CD4-positive, alpha-beta T cell treated with Interleukin-15 for 4 hours (primary cell): ENCODE measurements around the gene METTL21C.
A peak's percentile ranks its signal among the peaks of the same experiment; 100 is the strongest.

Experiments
- DNase-seq: peaks from one replicate; pipeline ENCODE4 v3.0.0-alpha.2; 2020; ENCODE audit warnings: low spot score

The METTL21C gene

DNA sequence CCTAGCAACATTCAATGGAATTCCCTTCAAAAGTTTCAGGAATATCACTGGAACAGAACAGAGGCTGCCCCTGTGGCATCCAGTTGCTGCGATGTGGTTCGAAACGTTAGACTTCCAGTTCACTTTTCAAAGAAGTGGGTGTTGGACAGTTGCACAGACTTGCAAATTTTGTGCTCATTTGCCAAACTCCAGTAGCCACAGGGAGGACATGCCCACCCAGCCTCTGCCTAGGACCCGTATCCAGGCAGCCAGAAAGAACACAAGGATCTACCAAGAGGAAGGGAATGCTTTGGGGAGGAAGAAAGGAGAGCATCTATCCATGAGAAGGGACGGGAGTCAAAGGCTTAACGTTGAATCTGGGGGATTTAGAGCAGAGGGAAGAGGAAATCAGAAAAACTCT, at the start of gene METTL21C:
Gene METTL21C (minus strand): TSS at position 108 of the 400 bp plus-strand sequence. CDS start 546 bp downstream, outside the sequence.
- DNase-seq, result no peak

DNA sequence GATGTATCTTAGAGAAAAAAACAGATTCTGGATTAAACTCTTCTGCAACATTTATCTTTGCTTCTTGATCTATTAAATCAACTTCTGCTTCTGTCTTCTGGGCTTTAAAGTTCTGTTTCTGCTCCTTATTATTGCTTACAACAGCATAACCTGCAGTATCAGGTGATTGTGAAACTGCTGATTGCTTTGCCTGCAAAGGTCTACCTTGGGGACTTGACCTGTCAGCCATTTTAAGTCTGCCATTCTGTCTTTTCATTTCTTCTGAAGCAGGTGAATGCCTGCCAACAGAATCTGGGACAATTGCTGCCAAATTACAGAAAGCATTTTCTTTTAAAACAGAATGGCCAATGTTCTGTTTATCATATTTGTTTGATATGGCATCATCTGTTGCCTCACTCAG, 47.7 kb upstream of the METTL21C start:
- DNase-seq, result no peak

DNA sequence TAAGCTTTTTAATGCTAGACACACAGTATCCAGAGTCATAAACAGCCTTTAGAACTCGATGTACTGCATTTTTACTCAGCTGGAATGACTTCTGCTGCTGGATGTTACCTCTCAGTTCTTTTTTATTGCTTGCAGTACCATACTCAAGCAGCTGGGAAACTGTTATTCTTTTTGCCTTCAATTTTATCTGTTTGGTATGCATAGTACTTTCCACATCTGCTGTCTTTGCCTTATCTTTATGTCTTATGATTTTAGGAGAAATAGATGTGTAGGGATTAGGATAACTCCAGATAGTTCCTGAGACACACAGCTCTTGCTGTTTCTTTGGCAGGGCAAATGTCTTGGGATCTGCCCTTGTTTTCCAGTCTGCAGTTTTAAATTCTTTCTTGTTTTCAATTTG, 47.3 kb upstream of the METTL21C start:
- DNase-seq, result no peak

DNA sequence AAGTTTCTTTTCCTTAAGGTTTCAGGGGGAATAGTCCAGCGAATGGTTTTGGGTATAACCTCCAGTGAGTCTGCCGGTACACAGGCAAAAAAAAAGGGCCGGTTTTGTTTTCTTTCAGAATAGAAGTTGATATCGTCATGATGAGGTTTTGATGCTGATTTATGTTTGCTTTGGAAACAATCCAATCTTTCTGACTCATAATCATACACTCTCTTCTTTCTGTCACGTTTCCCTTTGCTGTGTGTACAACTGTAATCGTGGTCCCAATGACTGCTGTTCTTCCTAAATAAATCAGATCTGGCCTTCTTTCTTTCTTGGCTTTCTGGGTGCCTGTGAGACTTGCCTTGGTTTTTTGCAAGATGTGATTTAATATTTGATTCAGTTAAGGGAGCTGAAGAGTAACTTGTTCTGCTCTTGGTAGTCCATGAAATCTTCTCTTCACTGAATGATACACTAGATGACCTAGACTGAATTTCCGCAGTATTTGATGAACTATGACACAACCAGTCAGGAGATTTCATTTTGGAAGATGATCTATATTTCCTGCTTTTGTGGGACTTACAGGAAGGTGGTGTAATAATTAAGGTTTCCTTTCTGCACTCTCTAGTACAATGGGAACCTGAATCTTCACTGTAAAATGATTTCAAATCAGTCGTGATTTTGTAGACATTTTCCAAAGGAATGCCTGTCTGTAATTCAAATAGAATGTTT, 34.9 kb upstream of the METTL21C start:
- no peak for DNase-seq

- DNase-seq, result no peak
Observed at GRCh38 chr13:102726430-102726829, 31.6 kb upstream of the METTL21C start.

DNA sequence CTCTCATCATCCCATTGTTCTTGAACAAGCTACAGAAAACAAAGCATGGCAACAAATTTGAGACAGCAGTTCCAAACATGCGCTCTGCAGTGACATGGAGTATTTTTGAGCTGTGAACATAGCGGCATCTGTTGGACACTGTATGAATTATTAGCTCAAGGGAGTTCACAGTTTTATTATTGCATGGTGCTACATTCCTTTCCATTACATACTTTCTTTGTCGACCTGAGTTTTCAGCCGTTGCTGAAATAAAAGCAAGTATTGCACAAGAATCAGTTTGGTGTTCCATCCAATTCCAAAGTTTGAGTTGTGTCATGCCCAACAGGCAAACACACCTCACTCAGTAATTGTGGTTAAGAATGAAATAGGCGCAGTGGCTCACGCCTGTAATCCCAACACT, 30.1 kb upstream of the METTL21C start:
- DNase-seq, result peak; percentile 0

DNA sequence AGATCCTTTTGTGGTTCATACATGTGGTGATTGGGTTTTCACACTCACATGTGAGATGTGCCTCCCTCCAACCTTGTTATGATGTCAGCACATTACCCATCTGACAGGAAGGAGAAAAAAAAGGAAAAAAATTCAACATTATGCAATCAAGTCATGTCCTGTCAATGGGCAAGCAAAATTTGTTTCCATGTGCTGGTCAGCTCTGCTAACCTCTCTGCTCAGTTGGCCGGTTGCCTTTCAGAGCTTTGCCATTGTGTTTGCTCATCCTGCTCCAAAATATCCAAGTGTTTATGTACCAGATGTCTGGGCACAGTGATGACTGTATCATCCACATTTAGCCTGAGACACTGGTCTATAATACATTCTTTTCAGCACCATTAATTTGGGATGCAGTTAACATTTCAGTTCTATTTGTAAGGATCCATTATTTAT, 27.0 kb upstream of the METTL21C start:
- peak; percentile 2 for DNase-seq

- DNase-seq, result no peak
Observed at GRCh38 chr13:102718746-102719145, 23.9 kb upstream of the METTL21C start.

GRCh38 chr13:102715447-102715846, 20.6 kb upstream of the METTL21C start:
- no peak for DNase-seq

DNA sequence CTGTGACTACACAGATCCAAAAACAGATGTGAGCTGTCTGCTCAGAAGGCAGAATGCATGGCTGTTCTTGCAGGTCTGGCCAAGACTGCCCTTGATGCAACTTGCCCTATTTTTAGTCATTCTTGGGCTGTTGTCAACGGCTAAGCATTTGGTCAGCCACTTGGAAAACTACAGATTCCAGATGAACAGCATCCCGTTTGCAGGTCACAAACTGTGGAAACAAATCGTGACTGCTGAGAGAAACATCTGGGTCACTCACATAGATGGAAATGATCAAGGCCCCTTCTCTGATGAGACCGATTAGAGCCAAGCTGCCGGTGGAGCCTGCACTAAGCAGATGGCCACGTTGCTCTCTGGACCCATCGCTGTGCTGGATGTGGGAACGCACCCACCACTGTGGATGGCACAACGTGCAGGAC, 15.4 kb upstream of the METTL21C start:
- DNase-seq, result no peak

GRCh38 chr13:102709536-102709935, 14.7 kb upstream of the METTL21C start:
- no peak for DNase-seq

GRCh38 chr13:102708991-102709390, 14.1 kb upstream of the METTL21C start:
- DNase-seq, result no peak

- no peak for DNase-seq
Observed at GRCh38 chr13:102708211-102708610, 13.4 kb upstream of the METTL21C start.

DNA sequence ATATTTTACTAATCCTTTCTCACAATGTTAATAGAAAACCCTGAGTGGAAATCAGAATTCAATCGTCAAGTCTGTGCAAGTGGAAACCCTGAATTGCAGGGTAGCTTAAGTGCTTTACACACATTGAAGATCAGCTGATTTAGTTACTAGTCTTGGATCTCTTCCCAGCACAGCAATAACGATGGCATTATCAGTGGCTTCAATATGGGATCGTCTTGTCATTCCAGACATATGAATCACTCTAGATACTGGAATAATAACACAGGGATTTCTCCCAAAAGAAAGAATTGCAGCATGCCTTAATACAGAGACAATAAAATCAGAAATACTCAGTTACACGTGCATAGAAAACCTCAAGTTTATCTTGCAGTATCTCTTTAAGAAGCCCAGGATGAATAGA, 12.6 kb upstream of the METTL21C start:
- DNase-seq, result no peak

- no peak for DNase-seq
Observed at GRCh38 chr13:102704238-102705058, 9.6 kb upstream of the METTL21C start.

DNA sequence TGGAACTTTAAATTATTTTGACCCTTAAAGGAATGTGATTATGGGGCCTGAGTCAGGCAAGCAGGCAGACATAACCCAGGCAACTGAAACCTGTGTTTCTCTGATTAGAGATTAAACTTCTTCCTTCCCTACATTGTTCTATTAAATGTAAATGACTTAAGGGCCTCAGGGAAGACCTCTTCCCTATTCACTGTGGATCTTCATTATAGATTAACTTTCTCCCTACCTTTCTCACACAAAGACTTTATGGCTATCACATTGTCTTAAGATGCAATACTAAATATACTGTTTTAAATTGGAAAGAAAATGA, 8.8 kb upstream of the METTL21C start:
- no peak for DNase-seq

- no peak for DNase-seq
Observed at GRCh38 chr13:102702965-102703725, 8.3 kb upstream of the METTL21C start.

GRCh38 chr13:102701331-102701730, 6.5 kb upstream of the METTL21C start:
- DNase-seq, result no peak

DNA sequence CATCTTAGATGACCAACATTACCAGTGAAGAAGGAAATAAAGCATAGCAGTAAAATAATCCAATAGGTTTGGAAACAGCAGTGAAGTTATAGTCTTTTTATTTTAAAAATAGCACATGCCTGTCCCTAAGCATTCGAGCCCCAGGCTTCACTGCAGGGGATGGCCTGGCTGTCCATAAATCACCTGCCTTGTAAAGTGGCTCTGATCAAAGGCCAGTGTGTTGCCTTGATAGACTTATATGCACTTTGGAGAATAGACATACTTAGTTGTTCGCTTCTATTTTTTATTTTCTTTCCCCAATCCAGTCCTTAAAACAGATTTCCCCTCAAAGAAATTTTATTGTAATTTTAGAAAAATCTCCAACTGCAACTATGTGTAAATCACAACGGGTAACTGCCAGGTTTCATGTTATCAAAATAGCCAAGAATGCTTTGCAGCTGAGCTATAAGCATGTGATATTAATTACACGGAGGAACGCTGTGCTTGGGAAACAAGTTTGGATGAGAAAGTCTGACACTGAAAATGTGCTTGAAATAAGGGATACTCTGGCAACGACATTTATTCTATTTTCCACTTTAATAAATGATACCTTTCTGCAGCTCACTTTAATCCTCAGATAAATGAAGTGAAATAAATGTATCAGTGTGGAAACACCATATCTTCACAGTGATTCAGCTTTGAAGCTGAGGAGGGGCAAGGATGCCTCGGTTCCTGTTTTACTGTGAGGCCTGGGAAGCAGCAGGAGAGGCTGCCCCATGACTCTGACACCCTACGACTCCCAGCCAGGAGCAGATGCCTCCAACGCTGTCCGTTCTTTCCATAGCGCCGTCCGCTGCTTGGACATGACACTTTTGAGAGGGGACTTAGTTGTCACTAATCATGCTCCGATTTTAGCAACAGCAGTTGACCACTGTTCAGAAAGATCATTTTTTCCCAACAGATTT, 5.5 kb upstream of the METTL21C start:
- DNase-seq, result no peak

DNA sequence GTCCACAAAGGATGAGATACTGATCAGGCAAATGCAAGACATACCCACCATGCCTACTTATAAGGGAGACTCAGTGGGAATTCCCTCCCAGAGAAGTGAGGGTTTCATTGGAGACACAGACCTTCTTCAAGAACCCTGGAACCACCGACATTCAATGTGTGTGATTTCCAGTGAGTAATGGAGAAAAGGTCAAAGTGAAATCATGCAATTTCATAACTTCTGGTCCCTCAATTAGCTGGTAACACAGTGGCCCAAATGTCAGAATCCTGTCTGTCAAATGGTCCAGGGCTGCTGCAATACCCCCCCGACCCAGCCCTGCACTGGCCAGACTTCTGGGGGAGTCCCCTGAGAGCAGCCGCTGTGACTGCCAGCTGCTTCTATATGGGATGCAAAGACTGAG, 4.7 kb upstream of the METTL21C start:
- no peak for DNase-seq

DNA sequence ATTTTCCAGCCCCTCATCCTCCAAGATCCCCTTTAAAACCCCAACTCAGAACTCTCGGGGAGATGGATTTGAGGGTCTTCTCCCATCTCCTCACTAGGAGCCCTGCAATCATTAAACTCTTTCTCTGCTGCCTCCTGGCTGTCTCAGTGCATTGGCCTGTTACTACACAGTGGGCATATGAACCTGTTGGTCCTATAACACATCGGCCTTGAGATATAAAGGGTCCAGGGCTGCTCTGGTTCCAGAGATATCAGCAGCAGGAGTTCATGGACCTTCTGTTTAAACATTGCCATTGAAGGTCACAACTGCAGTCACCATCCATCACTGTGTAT, 3.8 kb upstream of the METTL21C start:
- no peak for DNase-seq
